Motor neuron (in vitro differentiated cells): Measurements from ENCODE around the gene UBQLN4. TPM values are rescaled to one million over a fixed set of nuclear protein-coding genes. Genes with fewer than 3 reads are reported as not detected.

Source experiments
- ATAC-seq, 8 experiments: fragments of 200-7000 bp; cut with Tn5 transposase; replicated peaks in 6 of 8; 2 replicates each; pipeline ENCODE4 v1.8.0; 2021; ENCODE audit warnings: mild to moderate bottlenecking in 8 of 8, moderate library complexity in 8 of 8
- H3K27ac ChIP-seq, 2 donors: fragments of 250-450 bp; sonication (Bioruptor Pico); 2 replicates each; pipeline ENCODE4 v1.9.0; 2021; ENCODE audit warnings: antibody characterized with exemption in 2 of 2, mild to moderate bottlenecking in 2 of 2, moderate library complexity in 1 of 2
- H3K4me1 ChIP-seq, 2 donors: fragments of 250-450 bp; sonication (Bioruptor Pico); replicated peaks in 1 of 2; 2 replicates each; pipeline ENCODE4 v1.6.1; 2021; ENCODE audit warnings: antibody characterized with exemption in 2 of 2, mild to moderate bottlenecking in 2 of 2, moderate library complexity in 1 of 2
- H3K4me3 ChIP-seq, 5 donors: fragments of 250-450 bp; sonication (Bioruptor Pico); 2 replicates each; pipeline ENCODE4 v1.9.0; 2021; ENCODE audit warnings: antibody characterized with exemption in 5 of 5, mild to moderate bottlenecking in 5 of 5, moderate library complexity in 4 of 5
- WGBS, 10 experiments: fragments of 450-650 bp; shearing (Covaris generic); methylation state at CpG; one replicate each; pipeline ENCODE4 v1.0.0; 2022; 5-methylcytosine and 5-hydroxymethylcytosine counted together
- in situ Hi-C, 9 experiments: fragments of 400-800 bp; cut with MboI; loops; one replicate each; pipeline ENCODE4 v1.15.0; 2021; ENCODE audit warnings: low sequenced_read_pairs in 9 of 9, low pct_unique_long_range_greater_than_20kb in 2 of 9; ENCODE audit not compliant: unreplicated experiment in 9 of 9
- total RNA-seq, 8 experiments: library from RNA; unstranded; fragments of 300-600 nt; gene quantifications; 2 replicates each; pipeline versions ENCODE4 v1.2.3 to v1.2.4, GENCODE V29; 2022

UBQLN4 gene
- total RNA-seq = 10 to 100 TPM; 22.7 to 51.1 (median 35.0) TPM

DNA sequence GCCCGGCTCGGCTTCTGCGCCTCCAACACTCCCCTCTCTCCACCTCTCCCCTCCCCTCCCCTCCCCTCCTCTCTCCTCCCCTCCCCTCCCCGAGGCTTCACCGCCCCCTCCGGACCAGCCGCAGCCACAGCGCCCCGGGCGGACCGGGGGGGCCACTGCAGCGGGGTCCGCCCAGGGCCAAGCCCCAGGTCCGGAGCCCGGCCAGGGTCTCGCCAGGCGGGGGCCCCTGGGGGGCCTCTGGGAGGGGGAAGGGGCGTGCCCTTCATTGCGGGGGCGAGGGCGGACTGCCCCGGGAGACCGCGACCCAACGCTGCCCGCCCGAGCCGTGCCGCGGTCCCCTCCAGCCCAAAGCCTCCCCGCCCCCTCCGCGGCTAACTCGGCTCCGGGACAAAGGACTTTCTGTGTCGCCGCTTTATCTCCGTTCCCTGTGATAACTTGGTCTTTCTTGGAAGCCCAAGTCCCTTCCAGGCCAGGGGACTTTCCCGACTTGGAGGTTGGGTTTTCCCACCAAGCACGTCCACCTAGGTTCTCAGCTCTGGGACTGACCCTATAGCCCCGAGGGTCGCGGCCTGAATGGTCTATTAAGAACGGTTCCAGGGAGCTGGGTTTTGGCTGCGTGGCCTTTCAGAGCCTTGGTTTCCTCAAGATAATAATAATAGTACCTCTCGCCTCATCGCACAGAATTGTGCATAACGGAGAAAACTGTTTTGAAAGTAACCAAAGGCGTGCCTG, at the start of gene UBQLN4:
Gene UBQLN4 (minus strand): TSS at position 31 of the 732 bp plus-strand sequence. CDS start 97 bp downstream, outside the sequence.
- WGBS, 10 experiments = 0 to 4% (median 0%) methylated on average over 1 to 12 of the region's 49 CpGs; no CpG with 5 or more reads in 1 of the 10 experiments
- Histone ChIP-seq H3K4me3 (peak within 1 kb of the TSS; percentile 79 to 97 (median 96)), H3K4me1 (peaks cover 3 to 6% of the 10 kb centered on the region in 2 donors), H3K27ac (peak within 1 kb of the TSS; percentile 91 to 95)
- ATAC-seq = peak; percentile 24 to 71 (median 62)
- in situ Hi-C loops = no loop called here

DNA sequence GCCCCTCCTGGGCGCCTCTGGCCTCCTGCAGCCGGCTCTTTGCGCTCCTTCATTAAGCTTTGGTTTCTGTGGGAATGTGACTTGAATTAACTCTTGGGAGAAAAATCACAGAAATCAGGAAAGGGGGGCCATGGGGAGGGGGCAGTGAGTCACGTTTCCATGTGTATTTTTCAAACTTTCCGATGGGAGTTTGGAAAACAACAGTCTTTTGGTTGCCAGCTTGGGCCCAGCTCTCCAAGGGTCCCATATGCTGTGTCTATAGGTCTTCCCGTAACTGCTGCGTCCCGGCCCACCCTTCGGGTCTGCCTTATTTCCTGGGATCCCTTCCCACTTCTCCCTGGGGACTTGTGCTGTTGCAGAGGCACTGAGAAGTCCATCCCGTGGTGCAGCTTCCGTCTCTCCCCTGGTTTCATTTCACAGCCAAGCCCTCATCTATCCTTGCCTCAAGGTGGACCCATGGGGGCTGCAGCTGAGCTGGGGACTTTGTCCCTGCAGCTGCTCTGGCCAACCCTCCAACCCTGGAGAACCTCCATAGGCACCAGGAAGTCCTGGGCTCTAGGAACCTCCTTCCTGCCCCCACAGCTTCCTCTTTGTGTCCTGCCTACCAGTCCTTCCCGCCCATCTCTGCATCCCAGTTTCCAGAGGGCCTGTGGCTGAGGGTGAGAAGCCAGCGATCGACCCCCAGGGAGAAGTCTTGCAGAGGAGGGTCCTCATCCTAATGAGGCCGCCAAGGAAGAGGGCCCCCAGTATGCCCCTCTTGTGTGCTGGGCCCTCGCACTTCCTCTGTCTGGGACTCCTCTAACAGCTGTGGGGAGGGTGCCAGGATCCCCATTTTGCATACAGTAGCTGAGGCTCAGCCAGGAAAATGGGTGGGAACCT, 49.3 kb upstream of the UBQLN4 start:
- H3K4me1 ChIP-seq = peaks cover 38 to 55% of the 10 kb centered on the region in 2 donors
- no peak overlapping the region for H3K4me3 ChIP-seq
- H3K27ac ChIP-seq = peak overlapping the region in 1 of 2 donors; percentile 59
- peak in 1 of 8 experiments; percentile 2 for ATAC-seq
- in situ Hi-C loops = no loop called here
- 0 to 88% (median 77%) methylated on average over 1 to 12 of the region's 16 CpGs; no CpG with 5 or more reads in 3 of the 10 experiments for WGBS, 10 experiments

DNA sequence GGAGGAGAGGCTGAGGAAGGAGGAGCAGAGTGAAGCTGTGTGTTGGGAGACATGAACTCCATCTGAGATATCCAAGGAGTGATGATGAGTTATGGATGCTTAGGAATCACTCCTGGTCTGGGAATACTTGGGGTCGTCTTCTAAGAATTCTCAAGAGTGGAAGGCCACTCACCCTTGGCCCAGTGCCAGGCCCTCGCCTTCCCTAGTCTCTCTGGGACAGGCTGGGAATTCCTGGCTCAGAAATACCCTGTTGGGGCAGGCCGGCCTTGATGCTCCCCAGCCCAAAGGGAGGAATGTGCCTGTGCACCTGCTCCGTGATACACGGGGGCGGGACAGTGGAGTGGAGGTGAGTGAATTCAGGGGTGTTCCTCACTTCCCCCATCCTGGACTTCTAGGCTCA, 48.3 kb upstream of the UBQLN4 start:
- in situ Hi-C loops = no loop called here
- Histone ChIP-seq H3K4me1 (peaks cover 36 to 51% of the 10 kb centered on the region in 2 donors), H3K4me3 (no peak overlapping the region), H3K27ac (no peak overlapping the region)
- WGBS, 10 experiments = 0 to 100% (median 80%) methylated on average over 1 to 5 of the region's 6 CpGs; no CpG with 5 or more reads in 3 of the 10 experiments
- ATAC-seq = no peak

DNA sequence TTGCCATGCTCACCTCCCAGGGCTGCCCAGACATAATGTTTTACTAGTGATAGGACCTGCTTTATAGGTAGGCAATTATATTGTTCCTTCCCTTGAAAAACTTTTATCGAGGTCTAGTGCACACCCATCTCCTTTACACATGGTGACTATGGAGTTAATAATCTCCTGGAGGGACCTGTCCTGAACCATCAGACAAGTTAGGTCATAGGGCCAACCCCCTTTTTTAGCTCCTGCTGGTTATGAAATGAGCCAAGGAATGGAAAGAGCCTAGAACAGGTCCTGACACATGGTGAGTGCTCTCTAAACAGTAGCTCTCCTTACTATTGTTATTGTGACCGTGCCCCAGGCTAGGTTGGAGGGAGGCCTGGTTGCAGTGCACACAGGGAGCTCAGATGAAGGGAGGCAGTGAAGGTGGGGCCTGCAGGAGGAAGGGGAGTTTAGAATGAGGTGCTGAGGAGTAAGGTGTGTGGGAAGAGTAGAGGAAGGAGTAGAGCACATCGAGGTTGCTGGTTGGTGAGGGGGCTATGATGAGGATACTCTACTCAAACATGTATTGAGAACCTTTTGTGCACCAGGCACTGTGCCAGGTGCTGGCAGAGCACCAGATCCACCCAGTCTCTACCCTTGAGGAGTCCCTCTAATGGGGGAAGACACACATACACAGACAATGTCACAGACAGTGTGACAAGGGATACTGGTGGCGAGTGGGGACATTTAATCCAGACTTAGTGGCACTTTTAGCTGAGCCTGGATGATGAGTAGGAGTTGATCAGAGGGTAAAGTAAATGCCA, 46.8 kb upstream of the UBQLN4 start:
- no peak for ATAC-seq
- 86 to 100% (median 93%) methylated on average over 1 to 3 of the region's 4 CpGs; no CpG with 5 or more reads in 2 of the 10 experiments for WGBS, 10 experiments
- Histone ChIP-seq H3K4me3 (no peak overlapping the region), H3K27ac (no peak overlapping the region), H3K4me1 (peaks cover 25 to 41% of the 10 kb centered on the region in 2 donors)
- in situ Hi-C loops = no loop called here

DNA sequence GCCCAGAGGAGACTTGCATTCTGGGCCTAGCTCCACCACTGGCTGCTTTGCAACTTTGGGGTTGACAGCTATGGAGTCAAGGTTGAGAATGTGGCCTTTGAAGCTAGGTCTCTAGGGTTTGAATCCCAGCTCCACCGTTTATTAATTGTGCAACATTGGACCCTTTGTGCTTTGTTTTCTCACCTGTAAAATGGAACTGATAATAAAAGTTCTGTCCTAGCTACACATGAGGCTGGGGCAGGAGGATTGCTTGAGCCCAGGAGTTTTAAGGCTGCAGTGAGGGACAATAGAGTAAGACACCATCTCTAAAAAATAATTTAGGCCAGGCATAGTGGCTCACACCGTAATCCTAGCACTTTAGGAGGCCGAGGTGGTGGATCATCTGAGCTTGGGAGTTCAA, 45.7 kb upstream of the UBQLN4 start:
- 67 to 100% (median 88%) methylated on average over 2 to 3 of the region's 3 CpGs; no CpG with 5 or more reads in 5 of the 10 experiments for WGBS, 10 experiments
- no peak for ATAC-seq
- Histone ChIP-seq H3K27ac (no peak overlapping the region), H3K4me1 (peaks cover 14 to 30% of the 10 kb centered on the region in 2 donors), H3K4me3 (no peak overlapping the region)
- in situ Hi-C loops = loop anchor here in 8 of 9 experiments (5.0 to 25.0 kb wide), 5 partner anchors 33 to 138 kb away; partner anchors contain the start of genes BGLAP (in 2 of the 8), PAQR6 (in 2 of the 8) and PMF1 (in 2 of the 8)

DNA sequence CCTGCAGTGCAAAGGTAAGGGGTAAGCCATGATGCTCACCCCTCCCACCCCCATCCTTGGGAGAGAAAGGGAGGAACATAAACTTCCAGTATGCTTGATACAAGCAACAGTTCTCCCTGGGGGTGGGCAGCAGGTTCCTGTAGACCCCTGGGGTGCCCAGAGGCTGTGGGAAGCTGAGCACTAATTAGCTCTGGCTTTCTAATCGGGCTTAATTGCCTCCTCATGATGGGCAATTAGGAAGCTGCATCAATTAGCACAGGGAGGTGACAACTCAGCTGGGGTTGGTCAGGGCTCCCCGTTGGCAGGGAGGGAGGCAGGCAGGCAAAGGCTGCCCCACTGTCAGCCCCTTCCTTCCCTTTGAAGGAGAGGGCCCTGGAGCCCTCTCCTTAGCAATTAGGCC, 45.2 kb upstream of the UBQLN4 start:
- Histone ChIP-seq H3K4me3 (no peak overlapping the region), H3K4me1 (peaks cover 9 to 25% of the 10 kb centered on the region in 2 donors), H3K27ac (no peak overlapping the region)
- in situ Hi-C loops = loop anchor here in 8 of 9 experiments (5.0 to 25.0 kb wide), 5 partner anchors 34 to 139 kb away; partner anchors contain the start of genes BGLAP (in 2 of the 8), PAQR6 (in 2 of the 8) and PMF1 (in 2 of the 8)
- ATAC-seq = no peak
- WGBS, 10 experiments = 60 to 86% (median 75%) methylated on average over 1 to 2 of the region's 2 CpGs; no CpG with 5 or more reads in 7 of the 10 experiments

DNA sequence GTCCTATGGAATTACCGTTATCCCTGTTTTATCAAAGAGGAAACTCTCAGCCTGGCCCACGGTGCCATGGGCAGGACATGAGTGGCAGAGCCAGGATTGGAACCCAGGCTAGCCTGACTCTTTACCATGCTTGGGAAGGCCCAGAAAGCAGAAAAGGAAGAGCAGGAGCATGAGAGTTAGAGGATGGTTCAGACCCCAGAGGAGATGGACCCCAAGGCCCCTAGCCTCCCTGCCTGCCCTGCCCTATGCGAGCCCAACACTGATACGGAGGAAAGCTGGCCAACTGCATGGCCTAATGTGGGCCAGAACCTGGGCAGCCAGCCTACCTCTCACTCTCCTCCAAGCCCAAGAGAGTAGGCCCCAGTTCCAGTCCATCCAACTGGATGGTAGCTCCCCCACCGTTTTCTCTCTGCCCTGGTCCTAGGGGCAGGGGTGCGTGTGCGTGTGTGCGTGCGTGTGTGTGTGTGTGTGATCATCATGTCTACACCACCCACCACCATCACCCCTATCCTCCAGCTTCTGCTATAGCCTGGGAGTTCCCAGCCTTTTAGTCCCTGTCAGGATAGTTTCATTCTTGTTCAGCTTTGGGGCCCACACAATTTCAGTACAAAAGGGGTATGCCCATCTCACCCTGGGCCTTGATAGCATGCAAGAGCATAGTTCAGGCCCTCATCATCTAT, 44.0 kb upstream of the UBQLN4 start:
- 88 to 100% (median 100%) methylated on average over 1 to 9 of the region's 9 CpGs; no CpG with 5 or more reads in 3 of the 10 experiments for WGBS, 10 experiments
- Histone ChIP-seq H3K4me1 (peaks cover 5 to 13% of the 10 kb centered on the region in 2 donors), H3K27ac (no peak overlapping the region), H3K4me3 (no peak overlapping the region)
- in situ Hi-C loops = loop anchor here in 8 of 9 experiments (5.0 to 25.0 kb wide), 5 partner anchors 35 to 140 kb away; partner anchors contain the start of genes BGLAP (in 2 of the 8), PAQR6 (in 2 of the 8) and PMF1 (in 2 of the 8)
- no peak for ATAC-seq

DNA sequence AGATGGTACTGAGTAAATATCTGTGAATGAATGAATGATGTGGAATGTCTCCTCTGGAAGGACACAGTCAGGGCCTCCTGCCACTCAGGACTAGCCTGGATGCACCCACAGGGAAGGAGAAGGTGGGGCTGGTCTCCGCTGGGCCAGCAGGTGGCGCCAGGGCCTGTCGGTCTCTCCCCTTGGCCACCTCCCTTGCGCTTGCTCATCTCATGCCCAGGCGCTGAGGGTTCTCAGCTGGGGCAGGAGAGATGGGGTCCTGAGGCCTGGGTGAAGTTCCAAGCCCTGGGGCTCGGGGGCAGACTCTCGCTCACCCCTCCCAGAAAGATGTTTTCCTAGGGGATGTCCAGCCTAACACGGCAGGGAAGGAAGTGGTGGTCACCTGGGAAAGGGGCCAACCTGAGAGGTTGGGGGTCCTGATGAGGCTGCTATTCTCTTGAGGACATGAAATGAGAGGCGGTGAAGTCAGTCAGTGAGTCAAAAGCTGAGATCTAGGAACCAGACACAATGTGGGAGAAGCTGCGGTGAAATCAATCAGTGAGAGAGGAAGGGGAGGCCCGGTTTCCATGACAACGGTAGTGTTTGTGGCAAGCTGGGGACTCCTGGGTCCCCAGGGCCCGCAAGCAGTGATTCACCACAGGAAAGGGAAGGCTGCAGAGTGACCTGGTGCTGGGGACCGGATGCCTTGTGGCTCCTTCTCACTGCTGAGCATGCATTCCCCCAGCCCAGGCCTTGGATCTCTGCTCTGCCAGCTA, 43.2 kb upstream of the UBQLN4 start:
- no peak overlapping the region for H3K27ac ChIP-seq
- no peak overlapping the region for H3K4me3 ChIP-seq
- peaks cover 5% of the 10 kb centered on the region in 2 donors for H3K4me1 ChIP-seq
- ATAC-seq = peak; percentile 97 to 100 (median 99)
- WGBS, 10 experiments = 0 to 79% (median 60%) methylated on average over 1 to 8 of the region's 14 CpGs; no CpG with 5 or more reads in 1 of the 10 experiments
- in situ Hi-C loops = loop anchor here in 8 of 9 experiments (5.0 to 25.0 kb wide), 5 partner anchors 35 to 140 kb away; partner anchors contain the start of genes BGLAP (in 2 of the 8), PAQR6 (in 2 of the 8) and PMF1 (in 2 of the 8)

DNA sequence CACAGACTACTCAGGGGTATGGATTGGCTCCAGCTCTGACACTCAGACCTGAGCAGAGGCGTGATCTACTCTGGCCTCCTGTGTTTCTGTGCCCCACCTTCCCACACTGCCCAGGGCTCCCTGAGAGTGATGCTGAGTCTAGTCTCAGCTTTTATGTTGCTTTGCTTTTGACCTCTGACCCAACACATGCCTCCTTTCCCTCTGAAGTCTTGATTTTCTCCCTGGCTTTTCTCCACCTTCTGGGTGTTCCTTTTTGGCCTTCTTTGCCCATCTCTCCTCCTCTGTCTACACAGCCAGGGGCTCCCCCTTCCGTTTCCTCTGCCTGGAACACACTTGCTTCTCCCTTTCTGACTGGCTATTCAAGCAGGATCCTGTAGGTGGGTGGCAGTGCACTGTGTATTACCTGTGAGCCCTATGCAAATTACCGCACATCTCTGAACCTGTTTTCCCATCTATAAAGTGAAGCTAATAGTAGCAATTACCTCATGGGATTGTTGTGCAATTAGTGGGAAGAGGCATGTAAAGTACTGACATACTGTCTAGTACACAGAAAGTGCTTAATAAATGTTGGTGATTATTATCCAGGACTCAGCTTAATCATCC, 42.4 kb upstream of the UBQLN4 start:
- WGBS, 10 experiments = 69 to 100% (median 100%) methylated on average over 1 to 3 of the region's 3 CpGs; no CpG with 5 or more reads in 3 of the 10 experiments
- Histone ChIP-seq H3K4me3 (no peak overlapping the region), H3K4me1 (peaks cover 5% of the 10 kb centered on the region in 2 donors), H3K27ac (no peak overlapping the region)
- ATAC-seq = peak in 1 of 8 experiments; percentile 5
- in situ Hi-C loops = loop anchor here in 8 of 9 experiments (5.0 to 25.0 kb wide), 5 partner anchors 36 to 141 kb away; partner anchors contain the start of genes BGLAP (in 2 of the 8), PAQR6 (in 2 of the 8) and PMF1 (in 2 of the 8)

DNA sequence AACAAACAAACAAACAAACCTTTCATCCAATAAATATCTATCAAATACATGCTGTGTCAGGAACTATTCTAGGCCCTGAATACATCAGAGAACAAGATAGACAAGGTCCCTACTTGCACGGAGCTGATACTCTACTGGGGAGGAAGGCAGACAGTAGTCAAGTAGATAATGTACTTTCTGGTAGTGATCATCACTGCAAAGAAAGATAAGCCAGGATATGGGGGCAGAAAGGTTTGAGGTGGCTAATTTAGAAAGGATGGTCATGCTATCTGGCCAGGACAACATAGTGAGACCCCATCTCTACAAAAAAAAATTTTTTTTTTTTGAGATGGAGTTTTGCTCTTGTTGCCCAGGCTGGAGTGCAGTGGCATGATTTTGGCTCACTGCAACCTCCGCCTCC, 38.0 kb upstream of the UBQLN4 start:
- no peak for ATAC-seq
- Histone ChIP-seq H3K27ac (no peak overlapping the region), H3K4me1 (peaks cover 5 to 14% of the 10 kb centered on the region in 2 donors), H3K4me3 (no peak overlapping the region)
- WGBS, 10 experiments = 40 to 100% (median 83%) methylated on average over 1 to 2 of the region's 2 CpGs; no CpG with 5 or more reads in 1 of the 10 experiments
- in situ Hi-C loops = loop anchor here in 7 of 9 experiments (5.0 to 25.0 kb wide), 5 partner anchors 41 to 146 kb away; partner anchors contain the start of genes BGLAP (in 2 of the 7), PAQR6 (in 2 of the 7) and PMF1 (in 2 of the 7)
